Measurements from ENCODE around the gene PLA2G4C. TPM values are rescaled to one million over a fixed set of nuclear protein-coding genes. Genes with fewer than 3 reads are reported as not detected.

PLA2G4C gene
- total and polyA plus RNA-seq, 4 donors, result 6.4 to 21.6 (median 10.2) TPM

DNA sequence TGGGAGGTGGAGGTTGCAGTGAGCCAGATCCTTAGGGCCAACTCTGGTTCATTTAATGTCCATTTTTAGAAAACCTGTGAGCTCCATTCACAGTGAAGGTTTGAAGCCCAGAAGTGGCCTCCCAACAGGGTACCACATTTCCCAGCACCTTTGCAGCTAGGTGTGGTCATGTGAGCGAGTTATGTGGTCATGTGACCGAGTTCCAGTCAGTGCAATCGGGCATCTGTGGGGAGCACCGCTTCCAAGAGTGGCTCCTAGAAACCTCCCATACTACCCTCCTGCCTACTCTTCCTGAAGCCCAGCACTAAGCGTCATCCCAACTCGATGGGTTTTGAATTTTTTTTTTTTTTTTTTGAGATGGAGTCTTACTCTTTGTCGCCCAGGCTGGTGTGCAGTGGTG is 663 bp upstream of the PLA2G4C start:
- 73 to 76% methylated on average over 7 of the region's 7 CpGs for WGBS, 2 donors
- H3K4me1 ChIP-seq (ENCODE audit: control insufficient read depth in 5 of 5, insufficient read depth in 5 of 5, low read length in 5 of 5), result peaks cover 0 to 15% (median 4%) of the 10 kb centered on the region in 5 donors
- no peak for DNase-seq
- peaks cover 0 to 9% (median 2%) of the 10 kb centered on the region in 4 donors for H3K36me3 ChIP-seq (ENCODE audit: control insufficient read depth in 4 of 4, insufficient read depth in 4 of 4, low read length in 4 of 4)
- no peaks in the 10 kb centered on the region for H3K9me3 ChIP-seq (ENCODE audit: control insufficient read depth in 4 of 4, insufficient read depth in 3 of 4, low read length in 3 of 4)
- TF ChIP-seq, protein P1, sequence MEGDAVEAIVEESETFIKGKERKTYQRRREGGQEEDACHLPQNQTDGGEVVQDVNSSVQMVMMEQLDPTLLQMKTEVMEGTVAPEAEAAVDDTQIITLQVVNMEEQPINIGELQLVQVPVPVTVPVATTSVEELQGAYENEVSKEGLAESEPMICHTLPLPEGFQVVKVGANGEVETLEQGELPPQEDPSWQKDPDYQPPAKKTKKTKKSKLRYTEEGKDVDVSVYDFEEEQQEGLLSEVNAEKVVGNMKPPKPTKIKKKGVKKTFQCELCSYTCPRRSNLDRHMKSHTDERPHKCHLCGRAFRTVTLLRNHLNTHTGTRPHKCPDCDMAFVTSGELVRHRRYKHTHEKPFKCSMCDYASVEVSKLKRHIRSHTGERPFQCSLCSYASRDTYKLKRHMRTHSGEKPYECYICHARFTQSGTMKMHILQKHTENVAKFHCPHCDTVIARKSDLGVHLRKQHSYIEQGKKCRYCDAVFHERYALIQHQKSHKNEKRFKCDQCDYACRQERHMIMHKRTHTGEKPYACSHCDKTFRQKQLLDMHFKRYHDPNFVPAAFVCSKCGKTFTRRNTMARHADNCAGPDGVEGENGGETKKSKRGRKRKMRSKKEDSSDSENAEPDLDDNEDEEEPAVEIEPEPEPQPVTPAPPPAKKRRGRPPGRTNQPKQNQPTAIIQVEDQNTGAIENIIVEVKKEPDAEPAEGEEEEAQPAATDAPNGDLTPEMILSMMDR (IDR thresholded peaks at IDR 0.05; ENCODE audit: control extremely low read depth, extremely low read depth), result no peak
- H3K4me3 ChIP-seq, result no peak overlapping the region
- ATAC-seq (ENCODE audit: insufficient read depth, low FRiP score), result no peak
- peak overlapping the region; percentile 66 to 100 for H3K27ac ChIP-seq (ENCODE audit: low read depth in 1 of 2, low read length in 1 of 2)
- no peak overlapping the region for H3K9ac ChIP-seq (ENCODE audit: insufficient read depth in 1 of 2, low read length in 2 of 2)
- no peaks in the 10 kb centered on the region for H3K27me3 ChIP-seq (ENCODE audit: control insufficient read depth in 3 of 3, insufficient read depth in 3 of 3, low read length in 2 of 3)

DNA sequence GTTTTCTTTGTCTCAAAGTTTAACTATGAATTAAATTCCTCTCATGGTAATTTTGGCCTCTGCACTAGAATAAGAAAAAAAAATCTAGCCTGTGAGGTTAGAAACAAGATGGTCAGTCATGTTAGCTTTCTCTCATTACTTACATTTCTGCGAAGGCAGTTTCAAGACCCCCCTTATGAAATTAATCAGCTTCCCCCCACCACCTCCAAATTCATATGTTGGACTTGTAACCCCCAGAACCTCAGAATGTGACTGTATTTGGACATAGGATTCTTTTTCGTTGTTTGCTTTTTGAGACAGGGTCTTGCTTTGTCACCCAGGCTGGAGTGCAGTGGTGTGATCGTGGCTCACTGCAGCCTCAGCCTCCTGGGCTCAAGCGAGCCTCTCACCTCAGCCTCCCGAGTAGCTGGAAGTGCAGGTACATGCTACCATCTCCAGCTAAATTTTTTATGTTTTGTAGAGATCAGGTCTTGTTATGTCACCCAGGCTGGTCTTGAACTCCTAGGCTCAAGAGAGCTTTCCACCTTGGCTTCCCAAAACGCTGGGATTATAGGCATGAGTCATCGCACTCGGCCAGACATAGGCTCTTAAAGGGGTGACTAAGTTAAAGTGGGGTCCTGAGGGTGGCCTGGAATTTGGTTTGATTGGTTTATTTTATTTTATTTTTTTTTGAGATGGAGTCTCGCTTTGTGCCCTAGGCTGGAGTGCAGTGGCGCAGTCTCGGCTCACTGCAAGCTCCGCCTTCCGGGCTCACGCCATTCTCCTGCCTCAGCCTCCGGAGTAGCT is 1.4 kb downstream of the PLA2G4C start:
- H3K27ac ChIP-seq (ENCODE audit: low read depth in 1 of 2, low read length in 1 of 2), result no peak overlapping the region
- H3K4me1 ChIP-seq (ENCODE audit: control insufficient read depth in 5 of 5, insufficient read depth in 5 of 5, low read length in 5 of 5), result peaks cover 0 to 15% (median 4%) of the 10 kb centered on the region in 5 donors
- H3K4me3 ChIP-seq, result no peak overlapping the region
- H3K9ac ChIP-seq (ENCODE audit: insufficient read depth in 1 of 2, low read length in 2 of 2), result no peak overlapping the region
- ATAC-seq (ENCODE audit: insufficient read depth, low FRiP score) (no peak), DNase-seq (no peak)
- no peaks in the 10 kb centered on the region for H3K9me3 ChIP-seq (ENCODE audit: control insufficient read depth in 4 of 4, insufficient read depth in 3 of 4, low read length in 3 of 4)
- WGBS, 2 donors, result 85 to 91% methylated on average over 15 of the region's 15 CpGs
- H3K36me3 ChIP-seq (ENCODE audit: control insufficient read depth in 4 of 4, insufficient read depth in 4 of 4, low read length in 4 of 4), result no peaks in the 10 kb centered on the region
- H3K27me3 ChIP-seq (ENCODE audit: control insufficient read depth in 3 of 3, insufficient read depth in 3 of 3, low read length in 2 of 3), result no peaks in the 10 kb centered on the region
- TF ChIP-seq, protein P1 (IDR thresholded peaks at IDR 0.05; ENCODE audit: control extremely low read depth, extremely low read depth), result no peak

DNA sequence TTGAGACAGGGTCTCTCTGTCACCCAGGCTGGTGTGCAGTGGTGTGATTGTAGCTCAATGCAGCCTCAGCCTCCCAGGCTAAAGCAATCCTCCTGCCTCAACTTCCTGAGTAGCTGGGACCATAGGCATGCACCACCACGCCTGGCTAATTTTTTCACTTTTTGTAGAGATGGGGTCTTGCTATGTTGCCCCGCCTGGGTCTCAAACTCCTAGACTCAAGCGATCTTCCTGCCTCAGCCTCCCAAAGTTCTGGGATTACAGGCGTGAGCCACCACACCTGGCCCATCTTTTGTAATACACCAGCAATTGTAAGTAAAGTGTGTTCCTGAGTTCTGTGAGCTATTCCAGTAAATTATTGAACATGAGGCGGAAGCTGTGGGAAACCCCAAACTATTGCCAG is 6.7 kb downstream of the PLA2G4C start:
- DNase-seq (no peak), ATAC-seq (ENCODE audit: insufficient read depth, low FRiP score) (no peak)
- TF ChIP-seq, protein P1 (IDR thresholded peaks at IDR 0.05; ENCODE audit: control extremely low read depth, extremely low read depth), result no peak
- no peaks in the 10 kb centered on the region for H3K9me3 ChIP-seq (ENCODE audit: control insufficient read depth in 4 of 4, insufficient read depth in 3 of 4, low read length in 3 of 4)
- no peak overlapping the region for H3K27ac ChIP-seq (ENCODE audit: low read depth in 1 of 2, low read length in 1 of 2)
- 97 to 98% methylated on average over 5 of the region's 5 CpGs for WGBS, 2 donors
- no peak overlapping the region for H3K9ac ChIP-seq (ENCODE audit: insufficient read depth in 1 of 2, low read length in 2 of 2)
- H3K4me3 ChIP-seq, result no peak overlapping the region
- no peaks in the 10 kb centered on the region for H3K27me3 ChIP-seq (ENCODE audit: control insufficient read depth in 3 of 3, insufficient read depth in 3 of 3, low read length in 2 of 3)
- peaks cover 0 to 3% (median 0%) of the 10 kb centered on the region in 4 donors for H3K36me3 ChIP-seq (ENCODE audit: control insufficient read depth in 4 of 4, insufficient read depth in 4 of 4, low read length in 4 of 4)
- H3K4me1 ChIP-seq (ENCODE audit: control insufficient read depth in 5 of 5, insufficient read depth in 5 of 5, low read length in 5 of 5), result peaks cover 0 to 7% (median 0%) of the 10 kb centered on the region in 5 donors
